ENCODE results near the gene NEU4.
"Not testable (repeated sequence)": the region's sequence is repeated elsewhere in the genome, so short reads cannot be mapped to it uniquely, and the experiment has no call there.

NEU4 gene

GRCh38 chr2:241812730-241813643 lies 4.0 kb downstream of the NEU4 start:
- DNase-seq (ENCODE audit: low read depth in 4 of 4, low spot score in 1 of 4), result no peak

GRCh38 chr2:241813644-241814392 lies 4.8 kb downstream of the NEU4 start:
- no peak for DNase-seq (ENCODE audit: low read depth in 4 of 4, low spot score in 1 of 4)

GRCh38 chr2:241814393-241814642 lies 5.3 kb downstream of the NEU4 start:
- DNase-seq (ENCODE audit: low read depth in 4 of 4, low spot score in 1 of 4), result no peak

GRCh38 chr2:241814643-241815476 lies 5.9 kb downstream of the NEU4 start:
- no peak for DNase-seq (ENCODE audit: low read depth in 4 of 4, low spot score in 1 of 4)

- no peak for DNase-seq (ENCODE audit: low read depth in 4 of 4, low spot score in 1 of 4)
These were observed 6.8 kb downstream of the NEU4 start for GRCh38 chr2:241815477-241816430.

GRCh38 chr2:241816431-241817121 lies 7.6 kb downstream of the NEU4 start:
- DNase-seq (ENCODE audit: low read depth in 4 of 4, low spot score in 1 of 4), result no peak

GRCh38 chr2:241817126-241817820 lies 8.3 kb downstream of the NEU4 start:
- no peak for DNase-seq (ENCODE audit: low read depth in 4 of 4, low spot score in 1 of 4)

GRCh38 chr2:241817821-241818215 lies 8.8 kb downstream of the NEU4 start:
- not testable (repeated sequence) for DNase-seq (ENCODE audit: low read depth in 4 of 4, low spot score in 1 of 4)

- no peak for DNase-seq (ENCODE audit: low read depth in 4 of 4, low spot score in 1 of 4)
These were observed 9.4 kb downstream of the NEU4 start for GRCh38 chr2:241818229-241818942.

GRCh38 chr2:241818943-241819270 lies 9.9 kb downstream of the NEU4 start:
- DNase-seq (ENCODE audit: low read depth in 4 of 4, low spot score in 1 of 4), result no peak

GRCh38 chr2:241819947-241820624 lies 11.1 kb downstream of the NEU4 start:
- DNase-seq (ENCODE audit: low read depth in 4 of 4, low spot score in 1 of 4), result not testable (repeated sequence)

- DNase-seq (ENCODE audit: low read depth in 4 of 4, low spot score in 1 of 4), result no peak
These were observed 11.8 kb downstream of the NEU4 start for GRCh38 chr2:241820625-241821384.

GRCh38 chr2:241821460-241822263 lies 12.7 kb downstream of the NEU4 start:
- no peak for DNase-seq (ENCODE audit: low read depth in 4 of 4, low spot score in 1 of 4)

GRCh38 chr2:241822264-241822623 lies 13.3 kb downstream of the NEU4 start:
- DNase-seq (ENCODE audit: low read depth in 4 of 4, low spot score in 1 of 4), result no peak

- DNase-seq (ENCODE audit: low read depth in 4 of 4, low spot score in 1 of 4), result not testable (repeated sequence)
These were observed 14.8 kb downstream of the NEU4 start for GRCh38 chr2:241823531-241824437.

GRCh38 chr2:241827394-241827793 lies 18.4 kb downstream of the NEU4 start:
- DNase-seq (ENCODE audit: low read depth in 4 of 4, low spot score in 1 of 4), result no peak

Data from stimulated activated CD4-positive, alpha-beta T cell treated with anti-CD3 and anti-CD28 coated beads, Interleukin-1b, Interleukin-23, amount 100 ng/mL, for 24 hours (primary cell).